Skeletal muscle satellite cell (primary cell): ENCODE data around the gene EXT2. TPM values are rescaled to one million over a fixed set of nuclear protein-coding genes. Genes with fewer than 3 reads are reported as not detected.

ENCODE experiments used
- H3K27me3 ChIP-seq: 2 replicates; pipeline ENCODE4 v1.7.0; 2013; ENCODE audit warnings: low read length; ENCODE audit not compliant: control insufficient read depth, insufficient read depth
- H3K36me3 ChIP-seq: 2 replicates; pipeline ENCODE4 v1.7.0; 2013; ENCODE audit warnings: mild to moderate bottlenecking, control low read depth, low read length; ENCODE audit not compliant: insufficient read depth
- H3K4me1 ChIP-seq: 2 replicates; pipeline ENCODE4 v1.7.0; 2013; ENCODE audit warnings: low read length; ENCODE audit not compliant: control insufficient read depth, insufficient read depth
- H3K4me2 ChIP-seq: 2 replicates; pipeline ENCODE4 v1.7.0; 2013; ENCODE audit warnings: mild to moderate bottlenecking, low read length
- H3K4me3 ChIP-seq: 2 replicates; pipeline ENCODE4 v1.7.0; 2013; ENCODE audit warnings: low read length
- H3K9ac ChIP-seq: 2 replicates; pipeline ENCODE4 v1.7.0; 2013; ENCODE audit warnings: mild to moderate bottlenecking, low read depth, low read length, moderate library complexity
- H3K9me3 ChIP-seq: replicated peaks from 2 replicates; pipeline ENCODE4 v1.7.0; 2013; ENCODE audit warnings: mild to moderate bottlenecking, control low read depth, low read length
- total RNA-seq: library from RNA; depleted of rRNA; stranded (reverse); fragments of >200 nt; gene quantifications from 2 replicates; pipeline ENCODE4 v1.2.3, GENCODE V29; 2012; rRNA removed

Gene EXT2
- total RNA-seq: 83.0 and 94.3 TPM in 2 replicates

GRCh38 chr11:44095506-44096359 lies at the start of gene EXT2:
Gene EXT2 (plus strand): TSS chr11:44095678. CDS start chr11:44107713, 12,035 bp downstream.
- Histone ChIP-seq H3K9me3 (no peaks in the 10 kb centered on the region), H3K27me3 (peaks cover 17% of the 10 kb centered on the region), H3K36me3 (no peaks in the 10 kb centered on the region), H3K4me1 (peaks cover 14% of the 10 kb centered on the region), H3K9ac (peak within 1 kb of the TSS; percentile 91), H3K4me2 (peak within 1 kb of the TSS; percentile 96), H3K4me3 (peak within 1 kb of the TSS; percentile 96)

GRCh38 chr11:44046182-44046581 lies 49.3 kb upstream of the EXT2 start:
- Histone ChIP-seq H3K9ac (no peak overlapping the region), H3K4me1 (no peaks in the 10 kb centered on the region), H3K4me2 (no peak overlapping the region), H3K9me3 (no peaks in the 10 kb centered on the region), H3K36me3 (no peaks in the 10 kb centered on the region), H3K4me3 (no peak overlapping the region), H3K27me3 (peaks cover 48% of the 10 kb centered on the region)

- no peak overlapping the region for H3K9ac ChIP-seq
- no peaks in the 10 kb centered on the region for H3K9me3 ChIP-seq
- H3K27me3 ChIP-seq: peaks cover 56% of the 10 kb centered on the region
- H3K4me1 ChIP-seq: no peaks in the 10 kb centered on the region
- no peak overlapping the region for H3K4me2 ChIP-seq
- no peak overlapping the region for H3K4me3 ChIP-seq
- H3K36me3 ChIP-seq: no peaks in the 10 kb centered on the region
These were observed 48.2 kb upstream of the EXT2 start for GRCh38 chr11:44047298-44047697.

- no peaks in the 10 kb centered on the region for H3K4me1 ChIP-seq
- H3K4me3 ChIP-seq: no peak within 1 kb of the TSS
- H3K27me3 ChIP-seq: peaks cover 58% of the 10 kb centered on the region
- no peak within 1 kb of the TSS for H3K9ac ChIP-seq
- no peaks in the 10 kb centered on the region for H3K36me3 ChIP-seq
- no peaks in the 10 kb centered on the region for H3K9me3 ChIP-seq
- no peak within 1 kb of the TSS for H3K4me2 ChIP-seq
These were observed 47.5 kb upstream of the EXT2 start, which contains the start of gene ACCSL for GRCh38 chr11:44047931-44048431. Gene ACCSL (plus strand): TSS chr11:44047981. CDS start chr11:44048037, 56 bp downstream.

- Histone ChIP-seq H3K36me3 (no peaks in the 10 kb centered on the region), H3K4me2 (no peak overlapping the region), H3K9me3 (no peaks in the 10 kb centered on the region), H3K9ac (no peak overlapping the region), H3K27me3 (peaks cover 45% of the 10 kb centered on the region), H3K4me1 (no peaks in the 10 kb centered on the region), H3K4me3 (no peak overlapping the region)
These were observed 45.6 kb upstream of the EXT2 start for GRCh38 chr11:44049832-44050231.

- H3K9ac ChIP-seq: no peak overlapping the region
- no peaks in the 10 kb centered on the region for H3K36me3 ChIP-seq
- H3K9me3 ChIP-seq: no peaks in the 10 kb centered on the region
- H3K27me3 ChIP-seq: peaks cover 51% of the 10 kb centered on the region
- no peaks in the 10 kb centered on the region for H3K4me1 ChIP-seq
- H3K4me3 ChIP-seq: no peak overlapping the region
- no peak overlapping the region for H3K4me2 ChIP-seq
These were observed 44.3 kb upstream of the EXT2 start for GRCh38 chr11:44051171-44051570.

GRCh38 chr11:44057340-44057739 lies 38.1 kb upstream of the EXT2 start:
- no peak overlapping the region for H3K9ac ChIP-seq
- no peaks in the 10 kb centered on the region for H3K9me3 ChIP-seq
- H3K27me3 ChIP-seq: peaks cover 69% of the 10 kb centered on the region
- H3K4me2 ChIP-seq: no peak overlapping the region
- no peak overlapping the region for H3K4me3 ChIP-seq
- H3K4me1 ChIP-seq: no peaks in the 10 kb centered on the region
- H3K36me3 ChIP-seq: no peaks in the 10 kb centered on the region

GRCh38 chr11:44058275-44058674 lies 37.2 kb upstream of the EXT2 start:
- Histone ChIP-seq H3K9ac (no peak overlapping the region), H3K9me3 (no peaks in the 10 kb centered on the region), H3K4me2 (no peak overlapping the region), H3K4me1 (no peaks in the 10 kb centered on the region), H3K27me3 (peaks cover 70% of the 10 kb centered on the region), H3K4me3 (no peak overlapping the region), H3K36me3 (no peaks in the 10 kb centered on the region)

GRCh38 chr11:44065161-44065661 lies 30.3 kb upstream of the EXT2 start:
- peak overlapping the region; percentile 81 for H3K4me3 ChIP-seq
- H3K4me2 ChIP-seq: peak overlapping the region; percentile 96
- H3K27me3 ChIP-seq: peaks cover 27% of the 10 kb centered on the region
- no peaks in the 10 kb centered on the region for H3K9me3 ChIP-seq
- no peaks in the 10 kb centered on the region for H3K36me3 ChIP-seq
- peak overlapping the region; percentile 87 for H3K9ac ChIP-seq
- H3K4me1 ChIP-seq: peaks cover 9% of the 10 kb centered on the region

GRCh38 chr11:44065841-44066731 lies 29.4 kb upstream of the EXT2 start, which contains the start of gene ACCS:
Gene ACCS (plus strand): TSS chr11:44066270. CDS start chr11:44067628, 1,358 bp downstream.
- Histone ChIP-seq H3K9ac (peak within 1 kb of the TSS; percentile 87), H3K27me3 (peaks cover 24% of the 10 kb centered on the region)

GRCh38 chr11:44066732-44067141 lies 28.7 kb upstream of the EXT2 start:
- Histone ChIP-seq H3K4me1 (peaks cover 9% of the 10 kb centered on the region), H3K9me3 (no peaks in the 10 kb centered on the region), H3K36me3 (no peaks in the 10 kb centered on the region), H3K4me2 (peak overlapping the region; percentile 96), H3K9ac (peak overlapping the region; percentile 87), H3K4me3 (peak overlapping the region; percentile 81), H3K27me3 (peaks cover 18% of the 10 kb centered on the region)

More at GRCh38 chr11:44065841-44066731, 29.4 kb upstream of the EXT2 start, which contains the start of gene ACCS:
- Histone ChIP-seq H3K9me3 (no peaks in the 10 kb centered on the region), H3K4me3 (peak within 1 kb of the TSS; percentile 81), H3K36me3 (no peaks in the 10 kb centered on the region), H3K4me1 (peaks cover 9% of the 10 kb centered on the region), H3K4me2 (peak within 1 kb of the TSS; percentile 96)
